ENCODE data around the gene KCNE1.
A peak's percentile ranks its signal among the peaks of the same experiment; 100 is the strongest.
"Not testable (repeated sequence)": the region's sequence is repeated elsewhere in the genome, so short reads cannot be mapped to it uniquely, and the experiment has no call there.

Gene KCNE1

GRCh38 chr21:34511787-34512455 lies at the start of gene KCNE1:
Gene KCNE1, minus strand, starts transcription at chr21:34512210. Its CDS starts 62,576 bp downstream, at chr21:34449634.
- no peak for DNase-seq (ENCODE audit: low spot score)

DNA sequence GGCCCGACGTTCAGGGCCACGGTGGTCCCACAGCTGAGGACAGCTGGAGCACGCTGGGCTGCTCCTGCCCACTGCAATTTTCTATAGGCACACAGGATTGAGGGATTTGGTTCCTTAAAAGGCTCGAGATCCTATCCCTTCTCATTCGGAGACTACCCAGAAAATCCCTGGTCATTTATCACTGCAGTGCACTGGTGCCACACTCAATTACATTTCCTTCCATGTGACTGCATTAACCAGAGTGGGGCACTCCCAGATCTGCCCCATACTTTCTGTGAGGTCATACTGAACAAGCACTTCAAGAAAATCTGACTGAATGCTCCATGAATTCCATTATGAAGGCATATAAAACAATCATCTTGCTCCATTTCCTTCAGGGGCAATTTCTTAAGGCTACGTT lies 49.8 kb upstream of the KCNE1 start:
- DNase-seq (ENCODE audit: low spot score) = no peak

- DNase-seq (ENCODE audit: low spot score) = no peak
These were observed 48.6 kb upstream of the KCNE1 start for GRCh38 chr21:34560609-34561008.

GRCh38 chr21:34560021-34560420 lies 48.0 kb upstream of the KCNE1 start:
- DNase-seq (ENCODE audit: low spot score) = no peak

DNA sequence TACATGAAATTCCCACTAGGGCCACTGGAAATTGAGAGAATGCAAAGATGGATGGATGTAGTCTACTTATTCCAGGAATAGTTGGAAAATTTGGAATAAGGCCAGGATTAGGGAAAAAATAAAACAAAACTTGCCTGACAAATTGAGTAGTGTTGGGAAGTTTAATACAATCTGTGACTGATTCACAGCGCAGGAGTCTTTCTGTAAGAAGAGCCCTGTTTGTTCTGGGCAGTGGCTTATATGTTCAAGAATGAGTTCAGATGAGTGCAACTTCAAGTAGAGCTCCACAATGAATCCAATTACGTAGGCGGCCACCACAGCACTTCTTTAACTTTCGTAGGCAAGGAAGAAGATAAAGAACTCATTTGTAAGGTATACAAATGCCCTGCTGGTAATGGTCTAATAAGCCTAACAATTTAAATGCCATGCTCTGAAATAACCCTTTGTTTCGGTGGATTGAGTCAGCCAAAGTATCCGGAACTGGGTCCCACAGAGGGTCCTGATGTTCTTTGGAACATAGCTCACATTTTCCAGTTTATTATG lies 47.1 kb upstream of the KCNE1 start:
- DNase-seq (ENCODE audit: low spot score) = no peak

DNA sequence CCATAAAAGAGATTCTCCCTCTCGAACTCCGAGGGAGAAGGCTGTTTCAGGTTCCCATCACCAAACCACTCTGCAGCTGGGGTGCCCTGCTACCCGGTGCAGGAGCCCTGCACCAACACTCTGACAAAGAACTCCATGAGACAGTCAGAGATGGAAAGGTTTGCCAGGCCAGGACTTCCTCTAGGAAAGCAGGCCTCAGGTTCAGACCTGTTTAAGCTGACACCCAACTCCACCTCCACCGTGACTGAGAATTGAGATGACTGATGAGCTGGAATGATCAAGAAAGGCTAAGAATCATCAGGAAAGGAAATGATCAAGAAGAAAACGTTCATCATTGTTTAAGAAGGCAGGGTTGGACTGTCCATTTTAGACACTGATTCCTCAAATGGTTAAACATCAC lies 46.2 kb upstream of the KCNE1 start:
- DNase-seq (ENCODE audit: low spot score) = no peak

- DNase-seq (ENCODE audit: low spot score) = no peak
These were observed 45.3 kb upstream of the KCNE1 start for GRCh38 chr21:34557261-34557660.

- DNase-seq (ENCODE audit: low spot score) = not testable (repeated sequence)
These were observed 42.7 kb upstream of the KCNE1 start for GRCh38 chr21:34554670-34555069.

GRCh38 chr21:34554227-34554626 lies 42.2 kb upstream of the KCNE1 start:
- DNase-seq (ENCODE audit: low spot score) = no peak

DNA sequence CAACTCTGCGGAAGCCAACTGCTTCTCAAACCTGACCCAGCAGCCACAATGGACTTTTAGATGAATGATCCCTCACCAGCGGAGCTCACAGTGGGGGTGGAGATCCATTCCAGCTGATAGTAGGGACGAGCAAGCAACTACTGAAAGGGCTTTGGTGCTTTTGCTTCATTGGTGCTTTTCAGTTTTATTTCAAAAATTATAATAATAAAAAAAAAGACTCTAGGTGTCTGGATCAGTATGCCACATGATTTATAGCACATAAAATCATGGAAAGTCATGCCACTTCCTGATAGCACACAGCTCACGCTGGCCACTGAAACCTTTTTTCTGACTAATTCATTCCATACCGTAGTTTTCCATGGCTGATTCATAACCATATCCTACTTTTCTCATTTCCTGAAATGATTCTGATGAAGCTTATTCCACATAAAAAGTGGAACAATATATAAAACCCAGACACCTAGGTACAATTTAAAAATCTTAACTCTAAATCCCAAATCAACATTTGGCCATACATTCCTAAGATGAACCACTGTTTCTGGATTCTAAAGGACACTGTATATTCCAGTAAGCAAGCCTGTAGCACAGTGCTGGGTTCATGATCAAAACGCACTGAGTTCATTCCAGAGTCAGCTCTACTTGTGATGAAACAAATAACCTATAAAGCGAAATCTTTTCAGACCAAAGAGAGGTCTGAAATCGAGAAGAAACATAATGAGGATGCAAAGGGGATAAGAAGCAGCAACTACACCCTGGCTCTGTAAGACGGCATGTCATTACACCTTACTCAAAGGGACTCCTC lies 41.3 kb upstream of the KCNE1 start:
- DNase-seq (ENCODE audit: low spot score) = no peak

DNA sequence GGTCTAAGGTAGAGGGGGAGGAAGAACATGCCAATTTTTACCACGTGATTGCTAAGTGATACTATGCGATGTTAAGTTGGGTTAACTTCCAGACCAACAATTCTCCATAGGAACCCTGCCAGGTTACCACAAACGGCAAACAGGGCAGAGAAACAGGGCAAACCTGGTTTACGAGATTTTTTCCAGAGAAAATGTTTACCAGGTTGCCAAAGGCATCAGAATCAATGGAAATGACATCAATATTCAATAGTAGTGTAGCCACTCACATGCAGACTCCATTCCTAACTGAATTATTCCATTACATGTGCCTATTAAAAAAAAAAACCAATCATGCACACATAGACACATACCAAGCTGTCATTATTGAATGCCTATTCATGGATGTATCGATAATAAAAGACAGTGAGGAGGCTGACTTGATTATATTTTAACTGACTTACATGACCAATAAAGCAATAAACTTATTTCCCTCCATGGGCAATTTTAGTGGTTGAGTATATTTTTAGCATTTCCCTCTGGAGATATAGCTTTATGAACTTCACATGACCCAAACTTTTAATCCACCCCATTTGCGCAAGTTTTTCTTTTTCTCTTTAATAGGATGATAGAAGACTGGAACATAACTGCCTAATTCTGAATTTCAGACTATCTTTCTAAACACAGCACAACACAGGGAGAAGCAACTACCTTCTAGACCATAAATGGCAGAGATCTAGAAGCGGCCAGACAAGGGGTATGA lies 40.5 kb upstream of the KCNE1 start:
- no peak for DNase-seq (ENCODE audit: low spot score)

DNA sequence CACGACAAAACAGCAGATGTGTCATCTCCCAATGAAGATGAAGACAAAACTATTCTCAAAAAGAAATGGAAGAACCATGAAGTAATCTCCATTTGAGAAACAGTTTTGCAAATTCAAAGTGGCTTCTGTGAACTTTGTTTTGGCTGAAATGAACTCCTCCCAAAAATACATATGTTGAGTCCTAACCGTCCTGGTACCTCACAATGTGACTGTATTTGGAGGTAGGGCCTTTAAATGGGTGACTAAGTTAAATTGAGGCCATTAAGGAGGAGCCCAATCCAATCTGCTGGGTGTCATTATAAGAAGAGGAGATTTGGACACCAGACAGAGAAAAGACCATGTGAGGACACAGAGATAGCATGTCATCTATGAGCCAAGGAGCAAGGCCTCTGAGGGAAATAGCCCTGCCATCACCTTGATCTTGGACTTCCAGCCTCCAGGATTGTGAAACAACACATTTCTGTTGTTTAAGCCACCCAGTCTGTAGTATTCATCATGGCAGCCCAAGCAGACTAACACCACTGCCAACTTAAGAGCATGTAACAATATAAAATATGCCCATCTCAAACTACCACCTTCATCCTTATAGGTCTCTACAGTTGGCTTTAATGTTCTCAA lies 38.3 kb upstream of the KCNE1 start:
- no peak for DNase-seq (ENCODE audit: low spot score)

- no peak for DNase-seq (ENCODE audit: low spot score)
These were observed 36.9 kb upstream of the KCNE1 start for GRCh38 chr21:34548781-34549376.

DNA sequence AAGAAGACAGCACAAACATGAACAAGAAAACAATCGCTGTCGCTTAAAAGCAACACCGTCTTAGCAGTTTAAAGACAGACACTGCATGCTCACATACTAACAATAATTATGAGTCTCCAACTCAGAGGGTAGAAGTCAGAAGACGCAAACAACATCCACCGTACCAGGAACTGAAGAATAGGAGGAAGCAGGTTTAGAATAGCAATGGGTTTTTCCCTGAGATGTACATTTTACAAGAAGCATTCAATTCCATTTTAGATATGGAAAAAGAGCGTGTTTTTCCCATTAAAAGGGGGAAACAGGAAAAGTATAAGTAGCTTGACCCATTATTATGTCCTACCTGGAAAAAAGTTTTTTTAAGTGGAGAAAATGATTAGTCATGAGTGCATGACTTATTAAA lies 34.5 kb upstream of the KCNE1 start:
- DNase-seq (ENCODE audit: low spot score) = no peak

DNA sequence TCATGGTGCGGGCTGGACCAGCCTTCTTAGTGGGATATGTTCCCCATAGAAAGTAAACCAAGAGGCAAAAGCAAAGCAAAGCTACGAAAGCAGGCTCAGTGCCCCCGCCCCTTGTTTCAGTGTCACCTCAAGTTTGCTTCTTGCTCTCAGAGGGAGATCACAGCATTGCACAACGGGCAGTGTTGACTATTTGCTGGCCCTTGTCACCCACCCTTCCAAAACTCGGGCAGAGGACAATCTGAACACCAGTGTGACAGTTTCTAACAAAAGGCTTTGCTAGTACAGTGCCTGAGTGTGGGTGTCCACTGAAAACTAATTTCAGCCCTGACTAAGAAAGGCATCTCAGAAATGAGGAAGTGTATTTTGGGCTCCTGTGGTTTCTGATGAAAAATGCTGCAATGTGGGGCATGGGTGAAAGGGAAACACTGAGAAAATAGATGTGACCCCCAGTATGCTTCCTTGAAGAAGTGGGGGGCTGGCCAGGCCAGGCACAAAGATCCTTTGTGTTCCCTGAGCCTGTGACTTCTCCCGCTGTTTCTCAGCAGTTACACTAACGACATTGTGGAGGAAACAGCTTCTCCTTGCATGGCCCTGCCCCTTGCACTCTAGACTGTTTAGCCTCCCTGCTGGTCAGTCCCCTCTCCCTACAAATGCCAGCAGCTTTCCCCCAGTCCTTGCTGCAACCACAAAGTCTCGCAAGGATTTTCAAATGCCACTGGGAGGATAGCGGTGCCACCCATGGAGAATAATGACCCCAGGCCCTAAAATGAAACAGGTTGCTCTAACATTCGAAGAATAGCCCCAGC lies 33.3 kb upstream of the KCNE1 start:
- DNase-seq (ENCODE audit: low spot score) = peak; percentile 55

- peak; percentile 78 for DNase-seq (ENCODE audit: low spot score)
These were observed 32.1 kb upstream of the KCNE1 start for GRCh38 chr21:34544032-34544496.

GRCh38 chr21:34543017-34543416 lies 31.0 kb upstream of the KCNE1 start:
- DNase-seq (ENCODE audit: low spot score) = no peak

GRCh38 chr21:34540206-34540605 lies 28.2 kb upstream of the KCNE1 start:
- DNase-seq (ENCODE audit: low spot score) = no peak

DNA sequence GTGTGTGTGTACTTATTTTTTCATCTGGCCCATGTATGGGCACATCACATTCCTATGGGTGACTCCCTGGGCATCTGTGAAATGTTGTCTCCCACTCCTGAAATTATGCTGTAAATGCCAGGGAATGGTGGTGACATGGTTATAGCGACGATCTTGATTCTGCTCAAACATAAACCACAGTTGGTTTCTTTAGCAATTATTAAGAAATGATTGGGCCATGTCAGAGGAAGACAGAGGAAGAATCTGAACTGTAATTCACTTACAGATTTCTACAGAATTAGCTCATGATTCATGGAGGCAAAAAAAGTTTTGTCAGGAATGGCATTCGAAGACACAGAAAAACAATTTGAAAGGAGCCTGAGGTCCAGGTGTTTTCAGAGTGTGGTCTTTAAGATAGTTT lies 25.8 kb upstream of the KCNE1 start:
- no peak for DNase-seq (ENCODE audit: low spot score)

DNA sequence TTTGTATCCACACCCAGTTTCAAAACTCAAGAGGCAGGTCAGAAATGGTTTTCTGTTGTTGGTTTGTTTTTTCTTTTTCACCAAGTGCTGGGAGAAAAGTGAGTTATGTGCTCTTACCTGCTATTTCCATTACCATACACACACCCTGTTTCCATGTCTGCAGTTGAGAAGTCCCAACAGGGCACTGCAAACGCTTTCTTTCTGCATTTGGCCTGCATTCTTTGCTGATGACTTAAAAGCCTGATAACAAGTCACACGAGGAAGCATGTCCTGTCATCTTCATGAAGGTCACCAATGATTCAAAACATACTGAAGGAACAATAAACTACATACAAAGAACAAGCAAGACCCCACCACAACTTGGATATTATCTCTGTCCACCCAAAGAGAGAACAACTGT lies 24.8 kb upstream of the KCNE1 start:
- DNase-seq (ENCODE audit: low spot score) = no peak

GRCh38 chr21:34536311-34536710 lies 24.3 kb upstream of the KCNE1 start:
- no peak for DNase-seq (ENCODE audit: low spot score)

Data from iPS-NIHi11 (cell line).